H1 (cell line): ENCODE results near the gene LCE2B.

ENCODE experiments used
- ATF2 ChIP-seq: IDR thresholded peaks from 2 replicates; pipeline ENCODE4 v1.6.1; 2012; ENCODE audit warnings: low read length, inconsistent platforms
- CREB1 ChIP-seq: IDR thresholded peaks from 2 replicates; pipeline ENCODE4 v1.6.1; 2012; ENCODE audit warnings: inconsistent platforms
- CTCF ChIP-seq, 3 experiments: IDR thresholded peaks; 1 replicate in 2 of 3; 2 replicates in 1 of 3; pipeline versions ENCODE4 v1.5.1 to v1.6.1; 2011; ENCODE audit warnings: low read length in 3 of 3, mild to moderate bottlenecking in 3 of 3, inconsistent platforms in 2 of 3, low read depth in 1 of 3, moderate library complexity in 1 of 3; ENCODE audit not compliant: insufficient read depth in 1 of 3; ENCODE audit errors: control extremely low read depth in 1 of 3
- EP300 ChIP-seq, 2 experiments: IDR thresholded peaks; 1 replicate in 1 of 2; 2 replicates in 1 of 2; pipeline ENCODE4 v1.6.1; 2011 to 2012; ENCODE audit warnings: low read depth in 2 of 2, low read length in 2 of 2, mild to moderate bottlenecking in 2 of 2, borderline replicate concordance in 1 of 2, inconsistent platforms in 1 of 2, moderate library complexity in 1 of 2
- NANOG ChIP-seq: IDR thresholded peaks from 2 replicates; pipeline ENCODE4 v1.6.1; 2011; ENCODE audit warnings: low read length, low read depth, mild to moderate bottlenecking, inconsistent platforms; ENCODE audit not compliant: insufficient read depth, poor library complexity, severe bottlenecking
- POLR2AphosphoS5 ChIP-seq: IDR thresholded peaks from 2 replicates; pipeline ENCODE4 v1.6.1; 2011; ENCODE audit warnings: low read depth, low read length
- RAD21 ChIP-seq, 2 experiments: IDR thresholded peaks in 1 of 2; conservative IDR thresholded peaks in 1 of 2; 2 replicates each; pipeline ENCODE4 v1.6.1; 2011; ENCODE audit warnings: low read depth in 2 of 2, low read length in 2 of 2, improper control_type of control experiment in 1 of 2, inconsistent platforms in 1 of 2, mild to moderate bottlenecking in 1 of 2, moderate library complexity in 1 of 2

- TF ChIP-seq POLR2AphosphoS5 (no peak), CTCF (IDR thresholded peaks at IDR 0.05; ENCODE audit: control extremely low read depth in 1 of 3, insufficient read depth in 1 of 3, low read depth in 1 of 3, low read length in 3 of 3) (no peak), EP300 (IDR thresholded peaks at IDR 0.05; ENCODE audit: borderline replicate concordance in 1 of 2, low read depth in 2 of 2, low read length in 2 of 2) (no peak), RAD21 (IDR thresholded peaks at IDR 0.05 in 1 of 2, conservative IDR thresholded peaks at IDR 0.05 in 1 of 2; ENCODE audit: low read depth in 2 of 2, low read length in 2 of 2) (no peak), CREB1 (no peak), NANOG (no peak), ATF2 (no peak)
These were observed 43.1 kb downstream of the LCE2B start for GRCh38 chr1:152728986-152729385.
